Measurements from ENCODE around the gene ISG15.
"Not testable (repeated sequence)": the region's sequence is repeated elsewhere in the genome, so short reads cannot be mapped to it uniquely, and the experiment has no call there.

The ISG15 gene

GRCh38 chr1:1013922-1014648 is 788 bp downstream of the ISG15 start:
- DNase-seq (ENCODE audit: low read depth) = peak; percentile 57

GRCh38 chr1:1014799-1015681 is 1.7 kb downstream of the ISG15 start:
- DNase-seq (ENCODE audit: low read depth) = peak; percentile 62

- not testable (repeated sequence) for DNase-seq (ENCODE audit: low read depth)
These were observed 4.4 kb downstream of the ISG15 start for GRCh38 chr1:1017397-1018320.

GRCh38 chr1:1018321-1018685 is 5.0 kb downstream of the ISG15 start:
- not testable (repeated sequence) for DNase-seq (ENCODE audit: low read depth)

GRCh38 chr1:1019122-1019999 is 6.1 kb downstream of the ISG15 start:
- DNase-seq (ENCODE audit: low read depth) = peak; percentile 84

GRCh38 chr1:1020000-1020404 is 6.7 kb downstream of the ISG15 start, which contains the start of gene AGRN:
AGRN (plus strand) TSS chr1:1020120; CDS start chr1:1020173, 53 bp downstream.
- peak; percentile 48 for DNase-seq (ENCODE audit: low read depth)

GRCh38 chr1:1020415-1021009 is 7.2 kb downstream of the ISG15 start:
- peak; percentile 56 for DNase-seq (ENCODE audit: low read depth)

GRCh38 chr1:1021010-1021919 is 8.0 kb downstream of the ISG15 start:
- DNase-seq (ENCODE audit: low read depth) = peak; percentile 88

- DNase-seq (ENCODE audit: low read depth) = peak; percentile 94
These were observed 8.6 kb downstream of the ISG15 start for GRCh38 chr1:1021920-1022259.

- no peak for DNase-seq (ENCODE audit: low read depth)
These were observed 9.2 kb downstream of the ISG15 start for GRCh38 chr1:1022302-1023009.

- DNase-seq (ENCODE audit: low read depth) = no peak
These were observed 10.4 kb downstream of the ISG15 start for GRCh38 chr1:1023700-1024099.

GRCh38 chr1:1024149-1024770 is 11.0 kb downstream of the ISG15 start:
- DNase-seq (ENCODE audit: low read depth) = no peak

- DNase-seq (ENCODE audit: low read depth) = peak; percentile 73
These were observed 11.7 kb downstream of the ISG15 start for GRCh38 chr1:1024771-1025699.

- DNase-seq (ENCODE audit: low read depth) = no peak
These were observed 12.4 kb downstream of the ISG15 start for GRCh38 chr1:1025730-1026129.

- DNase-seq (ENCODE audit: low read depth) = no peak
These were observed 13.5 kb downstream of the ISG15 start for GRCh38 chr1:1026599-1027413.

GRCh38 chr1:1027791-1028190 is 14.5 kb downstream of the ISG15 start:
- no peak for DNase-seq (ENCODE audit: low read depth)
